ENCODE results near the gene NSG1. TPM values are rescaled to one million over a fixed set of nuclear protein-coding genes. Genes with fewer than 3 reads are reported as not detected.

Gene NSG1
- total and polyA plus RNA-seq, 2 donors (not counting 1 experiment from before 2014, with no cell fraction given), result 0.17 to 1.1 TPM

GRCh38 chr4:4410271-4410670 lies 23.4 kb downstream of the NSG1 start:
- Histone ChIP-seq H3K9me3 (ENCODE audit: control insufficient read depth, insufficient read depth, low read depth, low read length) (no peaks in the 10 kb centered on the region), H4K20me1 (ENCODE audit: control insufficient read depth, extremely low read depth, insufficient read depth, low read length) (no peaks in the 10 kb centered on the region), H2AFZ (ENCODE audit: low read length) (no peak overlapping the region), H3K4me1 (ENCODE audit: control insufficient read depth, extremely low read depth, insufficient read depth, low read length) (no peaks in the 10 kb centered on the region), H3K9ac (ENCODE audit: insufficient read depth, low read length) (no peak overlapping the region), H3K4me2 (ENCODE audit: extremely low read depth, insufficient read depth, low read length) (no peak overlapping the region), H3K79me2 (ENCODE audit: control insufficient read depth, insufficient read depth, low read length) (no peaks in the 10 kb centered on the region), H3K27ac (ENCODE audit: insufficient read depth, low read length) (no peak overlapping the region), H3K27me3 (ENCODE audit: control insufficient read depth, insufficient read depth, low read length) (no peaks in the 10 kb centered on the region), H3K36me3 (ENCODE audit: control insufficient read depth, insufficient read depth, low read length) (no peaks in the 10 kb centered on the region), H3K4me3 (replicated peaks in 1 of 4; ENCODE audit: control extremely low read depth in 1 of 4, insufficient read depth in 1 of 4, low read depth in 3 of 4, low read length in 4 of 4) (no peak overlapping the region)
- no peak for TF ChIP-seq CTCF (conservative IDR thresholded peaks at IDR 0.05 in 1 of 2, IDR thresholded peaks at IDR 0.05 in 1 of 2; ENCODE audit: low read depth in 1 of 2, low read length in 2 of 2)
- TF ChIP-seq EZH2 (IDR thresholded peaks at IDR 0.05; ENCODE audit: low read length, missing control alignments), result no peak
- DNase-seq (ENCODE audit: low read depth in 2 of 2), result no peak

GRCh38 chr4:4411906-4412305 lies 25.0 kb downstream of the NSG1 start:
- Histone ChIP-seq H3K9ac (ENCODE audit: insufficient read depth, low read length) (no peak overlapping the region), H3K27ac (ENCODE audit: insufficient read depth, low read length) (no peak overlapping the region), H3K27me3 (ENCODE audit: control insufficient read depth, insufficient read depth, low read length) (no peaks in the 10 kb centered on the region), H3K9me3 (ENCODE audit: control insufficient read depth, insufficient read depth, low read depth, low read length) (no peaks in the 10 kb centered on the region), H4K20me1 (ENCODE audit: control insufficient read depth, extremely low read depth, insufficient read depth, low read length) (no peaks in the 10 kb centered on the region), H3K79me2 (ENCODE audit: control insufficient read depth, insufficient read depth, low read length) (no peaks in the 10 kb centered on the region), H2AFZ (ENCODE audit: low read length) (no peak overlapping the region), H3K36me3 (ENCODE audit: control insufficient read depth, insufficient read depth, low read length) (peaks cover 2% of the 10 kb centered on the region), H3K4me1 (ENCODE audit: control insufficient read depth, extremely low read depth, insufficient read depth, low read length) (no peaks in the 10 kb centered on the region), H3K4me2 (ENCODE audit: extremely low read depth, insufficient read depth, low read length) (no peak overlapping the region), H3K4me3 (replicated peaks in 1 of 4; ENCODE audit: control extremely low read depth in 1 of 4, insufficient read depth in 1 of 4, low read depth in 3 of 4, low read length in 4 of 4) (no peak overlapping the region)
- TF ChIP-seq CTCF (conservative IDR thresholded peaks at IDR 0.05 in 1 of 2, IDR thresholded peaks at IDR 0.05 in 1 of 2; ENCODE audit: low read depth in 1 of 2, low read length in 2 of 2) (no peak), EZH2 (IDR thresholded peaks at IDR 0.05; ENCODE audit: low read length, missing control alignments) (no peak)
- no peak for DNase-seq (ENCODE audit: low read depth in 2 of 2)

GRCh38 chr4:4412641-4413372 lies 25.9 kb downstream of the NSG1 start:
- Histone ChIP-seq H3K4me1 (ENCODE audit: control insufficient read depth, extremely low read depth, insufficient read depth, low read length) (no peaks in the 10 kb centered on the region), H3K4me2 (ENCODE audit: extremely low read depth, insufficient read depth, low read length) (no peak overlapping the region), H3K79me2 (ENCODE audit: control insufficient read depth, insufficient read depth, low read length) (no peaks in the 10 kb centered on the region), H3K9me3 (ENCODE audit: control insufficient read depth, insufficient read depth, low read depth, low read length) (no peaks in the 10 kb centered on the region), H3K27me3 (ENCODE audit: control insufficient read depth, insufficient read depth, low read length) (no peaks in the 10 kb centered on the region), H3K27ac (ENCODE audit: insufficient read depth, low read length) (no peak overlapping the region), H2AFZ (ENCODE audit: low read length) (no peak overlapping the region), H3K9ac (ENCODE audit: insufficient read depth, low read length) (no peak overlapping the region), H4K20me1 (ENCODE audit: control insufficient read depth, extremely low read depth, insufficient read depth, low read length) (no peaks in the 10 kb centered on the region), H3K36me3 (ENCODE audit: control insufficient read depth, insufficient read depth, low read length) (peaks cover 2% of the 10 kb centered on the region), H3K4me3 (replicated peaks in 1 of 4; ENCODE audit: control extremely low read depth in 1 of 4, insufficient read depth in 1 of 4, low read depth in 3 of 4, low read length in 4 of 4) (no peak overlapping the region)
- DNase-seq (ENCODE audit: low read depth in 2 of 2), result no peak
- TF ChIP-seq EZH2 (IDR thresholded peaks at IDR 0.05; ENCODE audit: low read length, missing control alignments) (no peak), CTCF (conservative IDR thresholded peaks at IDR 0.05 in 1 of 2, IDR thresholded peaks at IDR 0.05 in 1 of 2; ENCODE audit: low read depth in 1 of 2, low read length in 2 of 2) (no peak)

Measured in fibroblast of lung (primary cell).